DMS79 (cell line): ENCODE results near the gene HIRA.
"Not testable (repeated sequence)": the region's sequence is repeated elsewhere in the genome, so short reads cannot be mapped to it uniquely, and the experiment has no call there.

Experiments used
- DNase-seq: peaks from one replicate; lab custom pipeline; 2025; lab: John Stamatoyannopoulos, UW

Gene HIRA

GRCh38 chr22:19385221-19385906, 46.2 kb downstream of the HIRA start:
- no peak for DNase-seq

DNA sequence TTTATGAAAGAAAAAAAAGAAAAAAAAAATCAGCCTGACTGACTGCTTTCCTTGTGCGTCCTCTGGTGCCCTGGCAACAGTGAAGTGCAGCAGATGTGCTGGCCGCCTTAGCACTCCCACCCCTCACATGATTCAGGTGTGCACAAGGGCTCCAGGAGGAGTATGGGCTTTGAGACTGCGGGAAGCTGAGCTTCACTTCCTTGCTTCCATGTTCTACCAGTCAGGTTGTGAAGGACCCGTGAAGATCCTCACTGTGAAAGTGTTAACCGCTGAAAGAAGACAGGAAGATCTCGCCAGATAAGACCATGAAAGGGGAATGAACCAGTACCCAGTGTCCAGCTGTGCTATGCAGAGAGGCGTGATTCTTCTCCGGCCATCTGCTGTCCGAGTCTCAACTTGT, 48.2 kb downstream of the HIRA start:
- DNase-seq, result no peak

- no peak for DNase-seq
These were observed 49.3 kb downstream of the HIRA start for GRCh38 chr22:19382240-19382639.

DNA sequence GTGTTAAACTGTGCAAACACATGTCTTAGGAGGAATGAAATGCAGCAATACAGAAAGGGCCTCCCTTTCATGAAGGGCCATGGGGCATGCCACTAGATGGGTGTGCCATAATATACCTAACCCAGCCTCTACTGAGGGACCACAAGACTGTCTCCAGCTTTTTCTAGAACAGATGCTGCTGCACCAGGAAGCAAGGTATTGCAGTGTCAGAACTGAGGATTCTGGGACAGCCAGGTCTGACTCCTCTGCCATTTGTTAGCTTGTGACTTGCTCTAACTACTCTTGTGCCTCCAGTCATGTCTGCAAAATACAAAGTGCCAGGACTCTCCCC, 53.2 kb downstream of the HIRA start:
- DNase-seq, result no peak

GRCh38 chr22:19377565-19378343, 53.8 kb downstream of the HIRA start:
- no peak for DNase-seq

DNA sequence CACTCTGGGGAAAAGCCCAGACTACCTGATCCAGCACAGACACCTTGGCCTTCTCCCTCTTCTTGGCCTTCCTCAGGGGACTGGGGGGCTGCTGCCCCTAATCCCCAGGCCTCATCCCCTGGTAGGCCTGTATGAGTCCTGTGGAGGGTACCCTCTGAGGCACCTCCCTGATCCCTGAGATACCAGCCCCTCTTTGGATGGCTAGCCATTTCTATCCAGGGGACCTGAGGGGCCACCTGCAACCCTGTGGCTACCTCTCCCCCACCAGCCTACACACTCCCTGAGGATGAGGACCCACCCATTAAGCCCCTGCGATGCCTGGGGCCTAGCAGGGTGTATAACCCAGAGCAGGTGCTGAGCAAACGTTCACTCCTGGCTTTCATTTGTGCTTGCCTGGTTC, 54.6 kb downstream of the HIRA start:
- DNase-seq, result no peak

GRCh38 chr22:19376247-19376646, 55.3 kb downstream of the HIRA start:
- DNase-seq, result no peak

DNA sequence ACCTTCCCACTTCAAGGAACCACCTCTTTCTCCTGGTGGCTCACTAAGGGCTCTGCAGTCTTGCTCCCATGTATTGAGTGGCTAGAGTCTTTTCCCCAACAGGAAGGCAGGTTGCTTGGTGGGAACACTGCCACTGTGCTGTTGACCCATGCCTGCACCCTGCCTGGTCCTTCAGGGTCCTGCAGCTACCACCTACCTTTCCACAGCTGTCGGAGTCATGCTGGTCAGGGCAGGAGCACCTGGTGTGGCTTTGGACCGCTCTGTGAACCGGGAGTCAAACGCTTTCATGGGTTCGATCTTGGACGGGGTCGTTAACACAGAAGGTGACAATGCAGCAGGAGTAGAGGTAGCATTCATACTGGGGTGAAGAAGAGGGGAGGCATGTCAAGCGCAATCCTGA, 56.1 kb downstream of the HIRA start:
- DNase-seq, result no peak

DNA sequence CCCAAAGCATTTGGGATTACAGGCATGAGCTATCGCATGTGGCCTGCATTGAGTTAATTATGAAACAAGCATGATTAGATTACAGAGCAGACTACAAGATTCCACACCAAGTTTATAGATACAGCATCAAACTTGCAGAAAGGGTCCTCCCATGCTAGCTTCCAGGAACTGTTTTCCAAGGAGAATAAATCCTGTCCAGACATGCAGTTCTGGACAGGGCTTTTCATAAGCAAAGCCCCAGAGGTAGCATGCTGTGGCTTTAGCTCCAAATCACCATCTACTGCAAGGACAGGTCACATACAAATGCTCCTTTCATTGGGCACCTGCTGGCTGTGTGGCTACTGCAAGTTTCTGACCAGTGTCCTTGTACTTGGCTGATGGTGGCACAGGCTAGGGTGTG, 57.1 kb downstream of the HIRA start:
- DNase-seq, result no peak

DNA sequence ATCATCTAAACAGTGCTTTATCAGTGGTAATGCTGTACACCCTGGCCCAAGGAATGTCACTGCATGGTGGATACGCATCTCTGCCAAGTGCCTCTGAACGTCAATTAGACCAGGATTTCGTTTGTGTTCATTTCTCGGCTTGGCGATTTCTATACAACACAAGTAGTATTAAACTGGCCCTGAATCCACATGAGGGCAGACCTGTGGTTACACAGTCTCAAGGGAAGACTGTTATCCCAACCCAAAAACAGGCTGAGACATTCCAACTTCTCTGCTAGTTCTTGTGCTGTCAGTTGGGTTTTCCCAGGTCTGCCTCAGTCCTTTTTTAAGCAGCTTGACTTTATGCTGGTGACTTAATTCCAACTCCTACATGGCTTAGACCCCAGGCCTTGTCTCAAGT, 58.1 kb downstream of the HIRA start:
- DNase-seq, result no peak

DNA sequence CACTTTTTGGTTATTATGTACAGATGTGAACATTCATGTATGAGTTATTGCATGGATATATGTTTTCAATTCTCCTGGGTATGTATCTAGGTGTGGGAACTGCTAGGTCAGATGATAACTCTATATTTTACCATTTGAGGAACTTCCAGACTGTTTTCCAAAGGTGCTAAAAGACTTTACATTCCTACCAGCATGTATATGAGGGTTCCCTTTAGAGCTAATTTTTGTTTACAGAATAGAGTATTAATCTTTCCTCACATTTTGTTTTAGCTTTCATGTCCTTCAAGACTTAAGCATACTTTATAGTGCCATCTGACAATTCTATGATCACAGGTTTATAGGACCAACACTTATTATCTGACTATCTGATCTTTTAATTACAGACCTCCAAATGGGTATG, 59.6 kb downstream of the HIRA start:
- no peak for DNase-seq

GRCh38 chr22:19368876-19369275, 62.7 kb downstream of the HIRA start:
- DNase-seq, result no peak

DNA sequence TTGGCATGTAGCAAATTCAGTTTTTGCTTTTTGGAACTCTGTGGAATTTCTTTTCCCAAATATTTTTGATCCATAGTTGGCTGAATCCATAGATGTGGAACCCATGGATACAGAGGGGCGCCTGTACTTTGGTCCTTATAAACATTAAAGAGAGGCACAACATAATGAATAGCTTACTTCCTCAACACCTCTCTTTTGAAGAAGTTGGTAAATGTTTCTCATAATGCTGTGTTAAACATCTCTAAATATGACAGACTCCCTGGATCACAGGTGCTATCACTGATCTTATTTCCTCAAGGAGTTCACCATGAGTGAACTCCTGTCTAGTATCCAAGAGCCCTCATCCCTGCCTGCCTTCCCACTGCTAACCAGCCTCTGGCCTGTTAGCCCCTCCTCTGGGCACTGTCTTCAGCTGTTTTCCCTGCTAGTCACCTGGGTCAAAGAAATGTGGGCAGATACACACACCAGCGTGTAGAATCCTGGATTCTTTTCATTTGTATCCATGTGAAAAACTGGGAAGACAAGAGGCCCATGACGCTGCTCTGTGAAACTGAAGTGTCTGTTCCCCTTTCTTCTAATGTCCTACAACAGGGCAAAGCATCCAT, 63.7 kb downstream of the HIRA start:
- no peak for DNase-seq

DNA sequence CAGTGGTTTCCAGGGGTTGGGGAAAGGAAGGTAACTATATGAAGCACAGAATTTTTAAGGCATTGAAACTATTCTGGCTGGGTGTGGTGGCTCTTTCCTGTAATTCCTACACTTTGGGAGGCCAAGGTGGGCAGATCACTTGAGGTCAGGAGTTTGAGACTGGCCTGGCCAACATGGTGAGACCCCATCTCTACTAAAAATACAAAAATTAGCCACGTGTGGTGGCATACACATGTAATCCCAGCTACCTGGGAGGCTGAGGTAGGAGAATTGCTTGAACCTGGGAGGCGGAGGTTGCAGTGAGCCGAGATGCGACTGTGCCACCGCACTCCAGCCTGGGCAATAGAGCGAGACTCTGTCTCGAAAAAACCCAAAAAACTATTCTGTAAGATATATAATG, 68.0 kb downstream of the HIRA start:
- DNase-seq, result not testable (repeated sequence)

- peak; percentile 40 for DNase-seq
These were observed 69.9 kb downstream of the HIRA start for GRCh38 chr22:19361501-19362103.

GRCh38 chr22:19360862-19361261, 70.7 kb downstream of the HIRA start:
- no peak for DNase-seq

GRCh38 chr22:19360300-19360792, 71.2 kb downstream of the HIRA start:
- DNase-seq, result no peak

DNA sequence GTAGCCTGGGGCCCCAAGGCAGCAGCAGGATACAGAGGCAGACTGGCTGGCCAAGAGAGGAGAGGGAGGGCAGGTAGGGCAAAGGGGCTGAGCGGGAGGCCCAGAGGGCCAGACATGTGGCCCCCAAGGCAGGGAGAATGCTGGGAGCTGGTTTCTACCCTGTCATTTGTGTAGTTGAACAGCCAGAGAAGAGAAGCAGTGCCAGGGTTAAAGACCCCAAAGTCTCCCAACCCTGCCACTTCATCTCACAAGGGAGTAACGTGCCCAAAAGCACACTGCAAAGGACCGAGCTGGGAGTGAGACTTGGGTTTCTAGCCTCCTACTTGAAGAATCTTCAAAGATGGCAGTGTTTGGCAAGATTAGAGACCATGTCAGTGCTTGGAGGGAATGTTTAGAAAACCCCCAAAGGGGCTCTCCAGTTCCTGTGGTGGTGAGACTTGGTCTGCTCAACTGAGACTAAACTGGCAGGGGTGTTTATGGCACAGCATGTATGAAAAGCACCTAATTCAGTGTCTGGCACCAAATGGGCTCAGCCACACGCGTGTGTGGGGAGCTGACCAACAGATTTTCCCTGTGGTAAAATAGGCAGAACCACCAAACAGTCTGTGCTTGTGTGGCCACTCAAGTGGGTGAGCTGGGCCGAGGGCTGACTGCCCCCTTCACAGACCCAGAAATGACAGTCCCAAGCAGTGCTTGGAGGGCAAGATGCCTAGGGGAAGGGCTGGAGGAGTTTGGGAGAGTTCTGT, 71.8 kb downstream of the HIRA start:
- no peak for DNase-seq

- DNase-seq, result no peak
These were observed 72.6 kb downstream of the HIRA start for GRCh38 chr22:19358703-19359553.

- no peak for DNase-seq
These were observed 73.3 kb downstream of the HIRA start for GRCh38 chr22:19358195-19358594.
